Kidney (tissue), 14 donors: Measurements from ENCODE around the gene P2RX7. TPM values are rescaled to one million over a fixed set of nuclear protein-coding genes. Genes with fewer than 3 reads are reported as not detected.

Experiments
- DNase-seq, 5 donors: peaks; one replicate each; pipeline ENCODE4 v3.0.0-alpha.2; 2013 to 2020
- FAIRE-seq: peaks from 2 replicates; lab custom pipeline; 2012; peaks lifted over from hg19 to GRCh38; lab: Jason Lieb, UNC
- H3K27ac ChIP-seq, 2 donors: one replicate each; pipeline ENCODE4 v1.7.0; 2013; ENCODE audit warnings: low read depth in 2 of 2, low read length in 2 of 2, inconsistent platforms in 1 of 2
- H3K27me3 ChIP-seq: one replicate; pipeline ENCODE4 v1.7.1; 2013; ENCODE audit warnings: low read length, inconsistent platforms; ENCODE audit not compliant: control insufficient read depth, insufficient read depth
- H3K36me3 ChIP-seq, 3 donors: one replicate each; pipeline versions ENCODE4 v1.7.0 to v1.7.1; 2013; ENCODE audit warnings: low read length in 3 of 3, control low read depth in 1 of 3, inconsistent platforms in 1 of 3; ENCODE audit not compliant: insufficient read depth in 3 of 3, control insufficient read depth in 2 of 3
- H3K4me1 ChIP-seq, 3 donors: one replicate each; pipeline versions ENCODE4 v1.7.0 to v1.7.1; 2013; ENCODE audit warnings: low read length in 3 of 3, inconsistent platforms in 1 of 3, low read depth in 1 of 3; ENCODE audit not compliant: control insufficient read depth in 2 of 3, insufficient read depth in 2 of 3
- H3K4me3 ChIP-seq, 3 donors: one replicate each; pipeline versions ENCODE4 v1.7.0 to v1.8.1; 2013; ENCODE audit warnings: low read length in 3 of 3, control low read depth in 1 of 3, inconsistent platforms in 1 of 3
- H3K9ac ChIP-seq, 3 donors: one replicate each; pipeline versions ENCODE4 v1.7.0 to v1.7.1; 2013; ENCODE audit warnings: low read length in 3 of 3, control low read depth in 1 of 3, inconsistent platforms in 1 of 3
- H3K9me3 ChIP-seq, 3 donors: one replicate each; pipeline versions ENCODE4 v1.7.0 to v1.7.1; 2013; ENCODE audit warnings: low read length in 3 of 3, control low read depth in 1 of 3, inconsistent platforms in 1 of 3; ENCODE audit not compliant: control insufficient read depth in 2 of 3, insufficient read depth in 1 of 3
- intact Hi-C: fragments of 100-400 bp; cut with DNase I; formaldehyde crosslinking; loops from one replicate; pipeline ENCODE4 v1.11.1; 2022
- polyA plus RNA-seq: library from polyadenylated mRNA; stranded (reverse); fragments of 350-450 nt; fragmentation: Illumina TruSeq; extraction: RNeasy Lipid Tissue Mini Kit (QIAGEN cat#74804); gene quantifications from one replicate; pipeline ENCODE4 v1.2.3, GENCODE V29; 2014; ENCODE audit warnings: low read depth, low replicate concordance; ENCODE audit not compliant: insufficient read depth
- total RNA-seq: library from RNA; stranded (reverse); fragmentation: NEBNext Ultra II Directional; extraction: Animal tissue kit (Norgen Biotek cat#: 25700); gene quantifications from one replicate; pipeline ENCODE4 v1.2.1, GENCODE V29; 2021
- TF ChIP-seq, protein P1 (sequence below): IDR thresholded peaks from 3 replicates; pipeline ENCODE4 v1.5.1; 2012; ENCODE audit warnings: mild to moderate bottlenecking, moderate library complexity, borderline replicate concordance; ENCODE audit not compliant: insufficient read depth; ENCODE audit errors: extremely low read depth
- donor health status: control.
- donor health status: control.
- donor health status: control.
- donor health status: control.
- donor health status: control.
- donor health status: DM: yes; HTN: yes; CAD: no.
- donor health status: Normal renal cell carcinoma (clear cell type).

Gene P2RX7
- total and polyA plus RNA-seq, 2 donors from 2014 or later: 0.45 to 3.5 TPM

DNA sequence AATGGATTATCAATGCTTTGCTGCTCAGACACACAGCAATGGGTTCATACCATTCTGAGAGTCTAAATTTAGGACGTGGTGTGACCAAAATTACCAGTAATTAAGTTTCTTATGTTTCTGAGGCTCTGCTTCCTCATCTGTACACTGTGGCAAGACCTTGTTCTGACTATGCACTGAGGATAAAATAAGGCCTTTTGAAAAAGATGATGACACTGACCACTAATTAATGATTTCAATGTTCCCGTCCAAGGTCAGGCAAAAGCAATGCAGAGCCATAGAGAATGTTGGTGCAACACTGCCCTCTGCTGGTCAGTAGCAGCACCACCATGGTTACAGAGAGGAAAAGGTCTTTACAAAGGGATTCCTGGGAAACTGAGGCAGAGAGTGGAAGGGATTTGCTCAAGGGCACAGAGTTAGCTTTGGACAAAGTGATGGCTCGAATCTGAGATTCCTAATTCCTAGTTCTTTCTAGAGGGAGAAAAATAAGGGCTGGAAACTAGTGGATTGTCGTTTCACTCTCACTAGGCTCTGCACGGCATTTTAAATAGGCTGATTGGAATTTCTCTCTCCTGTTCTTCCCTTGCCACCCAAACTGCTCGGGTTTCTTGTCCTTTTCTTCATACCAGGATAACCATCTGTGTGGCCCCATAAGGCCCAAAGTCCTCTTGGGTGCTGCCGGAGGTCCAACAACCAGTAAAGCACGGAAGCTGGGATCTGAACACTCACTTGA is 22.3 kb upstream of the P2RX7 start:
- H3K9ac ChIP-seq: no peak overlapping the region
- H3K27me3 ChIP-seq: no peaks in the 10 kb centered on the region
- peak; percentile 23 for FAIRE-seq
- no peak overlapping the region for H3K27ac ChIP-seq
- DNase-seq: peak in 4 of 5 donors; percentile 60 to 81 (median 66)
- TF ChIP-seq, protein P1, sequence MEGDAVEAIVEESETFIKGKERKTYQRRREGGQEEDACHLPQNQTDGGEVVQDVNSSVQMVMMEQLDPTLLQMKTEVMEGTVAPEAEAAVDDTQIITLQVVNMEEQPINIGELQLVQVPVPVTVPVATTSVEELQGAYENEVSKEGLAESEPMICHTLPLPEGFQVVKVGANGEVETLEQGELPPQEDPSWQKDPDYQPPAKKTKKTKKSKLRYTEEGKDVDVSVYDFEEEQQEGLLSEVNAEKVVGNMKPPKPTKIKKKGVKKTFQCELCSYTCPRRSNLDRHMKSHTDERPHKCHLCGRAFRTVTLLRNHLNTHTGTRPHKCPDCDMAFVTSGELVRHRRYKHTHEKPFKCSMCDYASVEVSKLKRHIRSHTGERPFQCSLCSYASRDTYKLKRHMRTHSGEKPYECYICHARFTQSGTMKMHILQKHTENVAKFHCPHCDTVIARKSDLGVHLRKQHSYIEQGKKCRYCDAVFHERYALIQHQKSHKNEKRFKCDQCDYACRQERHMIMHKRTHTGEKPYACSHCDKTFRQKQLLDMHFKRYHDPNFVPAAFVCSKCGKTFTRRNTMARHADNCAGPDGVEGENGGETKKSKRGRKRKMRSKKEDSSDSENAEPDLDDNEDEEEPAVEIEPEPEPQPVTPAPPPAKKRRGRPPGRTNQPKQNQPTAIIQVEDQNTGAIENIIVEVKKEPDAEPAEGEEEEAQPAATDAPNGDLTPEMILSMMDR: peak; percentile 96
- H3K36me3 ChIP-seq: no peaks in the 10 kb centered on the region
- intact Hi-C loops: no loop called here
- no peaks in the 10 kb centered on the region for H3K9me3 ChIP-seq
- no peaks in the 10 kb centered on the region for H3K4me1 ChIP-seq
- no peak overlapping the region for H3K4me3 ChIP-seq

- Histone ChIP-seq H3K27ac (no peak overlapping the region), H3K36me3 (no peaks in the 10 kb centered on the region), H3K9me3 (no peaks in the 10 kb centered on the region), H3K9ac (no peak overlapping the region), H3K27me3 (no peaks in the 10 kb centered on the region), H3K4me3 (no peak overlapping the region), H3K4me1 (no peaks in the 10 kb centered on the region)
- no peak for FAIRE-seq
- DNase-seq: no peak
- TF ChIP-seq, protein P1: no peak
- intact Hi-C loops: no loop called here
Observed at GRCh38 chr12:121111684-121112083, 21.0 kb upstream of the P2RX7 start.

DNA sequence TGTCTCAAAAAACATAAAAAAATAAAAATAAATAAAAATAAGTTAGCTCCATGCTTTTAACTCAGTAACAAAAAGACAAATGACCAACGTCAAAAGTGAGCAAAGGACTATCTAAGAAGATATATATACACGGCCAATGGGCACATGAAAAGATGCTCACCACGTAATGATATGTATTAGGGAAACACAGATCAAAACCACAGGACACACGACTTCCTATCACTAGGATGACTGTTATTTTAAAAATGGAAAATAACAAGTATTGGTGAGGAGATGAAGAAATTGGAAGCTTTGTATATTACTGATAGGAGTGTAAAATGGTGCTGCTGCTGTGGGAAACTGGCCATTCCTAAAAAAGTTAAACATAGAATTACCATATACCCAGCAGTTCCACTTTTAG is 20.2 kb upstream of the P2RX7 start:
- Histone ChIP-seq H3K27ac (no peak overlapping the region), H3K36me3 (no peaks in the 10 kb centered on the region), H3K4me3 (no peak overlapping the region), H3K9me3 (no peaks in the 10 kb centered on the region), H3K9ac (no peak overlapping the region), H3K4me1 (no peaks in the 10 kb centered on the region), H3K27me3 (no peaks in the 10 kb centered on the region)
- intact Hi-C loops: no loop called here
- FAIRE-seq: no peak
- TF ChIP-seq, protein P1: no peak
- no peak for DNase-seq
